Fibroblast of lung (primary cell): ENCODE results near the gene ADD2.

Experiments
- CTCF ChIP-seq, 2 donors: IDR thresholded peaks in 1 of 2; conservative IDR thresholded peaks in 1 of 2; 1 replicate in 1 of 2; 2 replicates in 1 of 2; pipeline ENCODE4 v1.5.1; 2011 to 2012; ENCODE audit warnings: low read length in 2 of 2, control low read depth in 1 of 2, inconsistent platforms in 1 of 2, low read depth in 1 of 2, mild to moderate bottlenecking in 1 of 2
- EZH2 ChIP-seq: IDR thresholded peaks from 2 replicates; pipeline ENCODE4 v1.5.1; 2012; ENCODE audit warnings: low read length, control low read depth, mild to moderate bottlenecking; ENCODE audit errors: missing control alignments

- no peak for TF ChIP-seq CTCF (conservative IDR thresholded peaks at IDR 0.05 in 1 of 2, IDR thresholded peaks at IDR 0.05 in 1 of 2; ENCODE audit: low read depth in 1 of 2, low read length in 2 of 2)
- TF ChIP-seq EZH2 = no peak
Observed at GRCh38 chr2:70670202-70670601, 97.8 kb downstream of the ADD2 start.
